Measurements from ENCODE around the gene PACSIN2. TPM values are rescaled to one million over a fixed set of nuclear protein-coding genes. Genes with fewer than 3 reads are reported as not detected.

The PACSIN2 gene
- total RNA-seq, 4 donors from 2014 or later = 75.4 to 90.1 (median 87.9) TPM

DNA sequence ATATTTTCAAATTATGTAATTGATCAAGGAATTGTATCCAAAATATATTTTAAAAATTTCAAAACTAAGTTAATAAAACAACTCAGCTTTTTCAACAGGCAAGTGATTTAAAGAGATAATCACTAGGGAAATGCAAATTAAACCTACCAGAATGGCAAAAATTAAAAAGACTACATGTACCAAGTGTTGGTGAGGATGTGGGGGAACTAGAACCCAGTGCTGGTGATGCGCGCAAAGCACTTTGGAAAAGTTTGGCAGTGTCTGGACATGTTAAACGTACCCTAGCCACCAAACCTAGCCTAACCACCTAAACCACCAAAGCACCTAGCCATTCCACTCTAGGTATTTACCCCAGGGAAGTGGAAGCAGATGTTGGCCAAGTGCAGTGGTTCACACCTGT lies 22.9 kb downstream of the PACSIN2 start:
- Histone ChIP-seq H3K4me3 (replicated peaks in 1 of 3) (no peak overlapping the region), H3K36me3 (no peaks in the 10 kb centered on the region), H3K4me1 (peaks cover 53 to 68% of the 10 kb centered on the region in 2 donors), H3K9me3 (no peaks in the 10 kb centered on the region), H3K27ac (peak overlapping the region in 2 of 3 donors; percentile 98), H3K27me3 (no peaks in the 10 kb centered on the region)
- TF ChIP-seq, protein P1, sequence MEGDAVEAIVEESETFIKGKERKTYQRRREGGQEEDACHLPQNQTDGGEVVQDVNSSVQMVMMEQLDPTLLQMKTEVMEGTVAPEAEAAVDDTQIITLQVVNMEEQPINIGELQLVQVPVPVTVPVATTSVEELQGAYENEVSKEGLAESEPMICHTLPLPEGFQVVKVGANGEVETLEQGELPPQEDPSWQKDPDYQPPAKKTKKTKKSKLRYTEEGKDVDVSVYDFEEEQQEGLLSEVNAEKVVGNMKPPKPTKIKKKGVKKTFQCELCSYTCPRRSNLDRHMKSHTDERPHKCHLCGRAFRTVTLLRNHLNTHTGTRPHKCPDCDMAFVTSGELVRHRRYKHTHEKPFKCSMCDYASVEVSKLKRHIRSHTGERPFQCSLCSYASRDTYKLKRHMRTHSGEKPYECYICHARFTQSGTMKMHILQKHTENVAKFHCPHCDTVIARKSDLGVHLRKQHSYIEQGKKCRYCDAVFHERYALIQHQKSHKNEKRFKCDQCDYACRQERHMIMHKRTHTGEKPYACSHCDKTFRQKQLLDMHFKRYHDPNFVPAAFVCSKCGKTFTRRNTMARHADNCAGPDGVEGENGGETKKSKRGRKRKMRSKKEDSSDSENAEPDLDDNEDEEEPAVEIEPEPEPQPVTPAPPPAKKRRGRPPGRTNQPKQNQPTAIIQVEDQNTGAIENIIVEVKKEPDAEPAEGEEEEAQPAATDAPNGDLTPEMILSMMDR (IDR thresholded peaks at IDR 0.05) = no peak
- no peak for TF ChIP-seq POLR2A (IDR thresholded peaks at IDR 0.05)
- 98 to 99% methylated on average over 3 of the region's 3 CpGs for WGBS, 2 donors
- intact Hi-C loops (cut with DNase I) = no loop called here
- DNase-seq = no peak

DNA sequence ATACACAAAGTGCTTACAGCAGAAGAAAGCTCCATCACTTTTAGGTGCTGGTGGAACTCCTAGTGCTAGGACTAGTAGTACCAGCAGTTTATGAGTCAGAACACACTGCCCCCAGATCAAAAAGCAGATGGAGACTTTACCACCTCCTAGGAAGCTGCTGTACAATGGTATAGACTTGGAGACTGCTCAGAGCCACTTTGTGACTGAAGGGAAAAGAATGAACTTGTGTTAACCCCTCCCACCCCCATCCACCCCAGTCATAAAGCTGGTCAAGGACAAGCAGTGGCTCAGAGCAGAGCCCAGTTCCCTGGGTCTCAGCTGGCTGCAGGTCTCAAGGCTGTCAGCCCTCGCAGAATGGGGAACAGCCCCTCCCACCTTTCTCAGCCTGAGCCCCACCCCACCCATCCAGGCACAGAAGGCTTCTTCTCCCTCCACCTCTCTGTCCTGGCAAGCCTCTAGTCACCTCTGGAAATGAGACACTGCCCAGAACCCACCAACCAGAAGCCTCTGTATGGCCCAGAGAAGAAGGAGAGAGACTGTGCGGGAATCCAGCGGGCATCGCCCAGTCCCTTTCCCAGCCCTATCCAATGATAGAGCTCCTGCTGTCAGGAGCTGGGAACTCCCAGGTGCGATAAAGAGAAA lies 23.8 kb downstream of the PACSIN2 start:
- WGBS, 2 donors = 75 to 78% methylated on average over 5 of the region's 5 CpGs
- H3K4me3 ChIP-seq (replicated peaks in 1 of 3) = no peak overlapping the region
- no peaks in the 10 kb centered on the region for H3K27me3 ChIP-seq
- H3K36me3 ChIP-seq = no peaks in the 10 kb centered on the region
- H3K27ac ChIP-seq = peak overlapping the region in 2 of 3 donors; percentile 8 to 98
- no peak for TF ChIP-seq POLR2A (IDR thresholded peaks at IDR 0.05)
- TF ChIP-seq, protein P1 (IDR thresholded peaks at IDR 0.05) = no peak
- H3K9me3 ChIP-seq = no peaks in the 10 kb centered on the region
- intact Hi-C loops (cut with DNase I) = no loop called here
- H3K4me1 ChIP-seq = peaks cover 57 to 68% of the 10 kb centered on the region in 2 donors
- DNase-seq = no peak

DNA sequence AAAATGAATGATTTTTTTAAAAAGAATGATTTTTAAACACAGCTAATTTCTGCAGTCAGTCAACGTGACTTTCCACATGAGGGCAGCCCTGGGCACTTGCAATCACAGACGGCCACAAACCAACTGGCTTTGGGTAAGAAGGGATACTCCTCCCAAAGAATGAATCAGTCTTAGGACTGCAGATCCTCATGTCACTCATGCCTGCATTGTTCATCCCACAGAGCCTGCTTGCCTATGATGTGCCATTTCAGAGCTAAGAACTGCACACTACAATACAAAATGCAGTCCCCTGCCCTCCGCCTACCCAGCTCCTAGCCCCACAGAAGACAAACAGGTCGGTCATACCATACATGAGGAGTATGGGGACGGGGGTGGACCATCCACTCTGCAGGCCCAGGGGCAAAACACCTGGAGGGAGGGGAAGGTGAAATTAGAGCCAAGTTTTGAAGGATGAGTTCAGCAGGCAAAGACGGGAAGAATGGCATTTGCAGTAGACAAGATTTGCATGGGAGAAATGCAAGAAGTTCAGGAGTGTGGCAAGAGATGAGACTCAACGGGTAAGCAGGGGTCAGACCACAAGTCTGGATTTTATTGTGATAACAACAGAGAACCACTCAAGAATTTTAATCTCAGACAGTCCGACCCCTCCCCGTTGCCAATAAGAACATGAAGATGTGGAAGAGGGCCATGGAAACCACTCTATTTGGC lies 24.7 kb downstream of the PACSIN2 start:
- no peaks in the 10 kb centered on the region for H3K36me3 ChIP-seq
- intact Hi-C loops (cut with DNase I) = no loop called here
- H3K27me3 ChIP-seq = no peaks in the 10 kb centered on the region
- 68 to 77% methylated on average over 8 to 9 of the region's 9 CpGs for WGBS, 2 donors
- peak overlapping the region in 1 of 3 donors; percentile 53 for H3K27ac ChIP-seq
- peak in 1 of 2 donors; percentile 46 for DNase-seq
- TF ChIP-seq, protein P1 (IDR thresholded peaks at IDR 0.05) = peak in 3 of 6 experiments; percentile 16 to 31 (median 28)
- no peak for TF ChIP-seq POLR2A (IDR thresholded peaks at IDR 0.05)
- no peak overlapping the region for H3K4me3 ChIP-seq (replicated peaks in 1 of 3)
- no peaks in the 10 kb centered on the region for H3K9me3 ChIP-seq
- peaks cover 59 to 68% of the 10 kb centered on the region in 2 donors for H3K4me1 ChIP-seq

- Histone ChIP-seq H3K4me1 (peaks cover 37 to 52% of the 10 kb centered on the region in 2 donors), H3K27me3 (no peaks in the 10 kb centered on the region), H3K27ac (peak overlapping the region; percentile 3 to 84 (median 82)), H3K4me3 (replicated peaks in 1 of 3) (no peak overlapping the region), H3K9me3 (no peaks in the 10 kb centered on the region), H3K36me3 (no peaks in the 10 kb centered on the region)
- TF ChIP-seq POLR2A (IDR thresholded peaks at IDR 0.05) = peak in 1 of 2 donors; percentile 38
- TF ChIP-seq, protein P1 (IDR thresholded peaks at IDR 0.05) = no peak
- intact Hi-C loops (cut with DNase I) = no loop called here
- peak; percentile 42 to 53 for DNase-seq
- WGBS, 2 donors = 34 to 38% methylated on average over 13 of the region's 13 CpGs
These were observed 28.8 kb downstream of the PACSIN2 start for GRCh38 chr22:42986115-42986514.

- intact Hi-C loops (cut with DNase I) = no loop called here
- 84 to 91% methylated on average over 3 of the region's 3 CpGs for WGBS, 2 donors
- Histone ChIP-seq H3K36me3 (no peaks in the 10 kb centered on the region), H3K9me3 (no peaks in the 10 kb centered on the region), H3K4me3 (replicated peaks in 1 of 3) (no peak overlapping the region), H3K27me3 (no peaks in the 10 kb centered on the region), H3K4me1 (peaks cover 34 to 51% of the 10 kb centered on the region in 2 donors), H3K27ac (peak overlapping the region in 2 of 3 donors; percentile 82 to 84)
- DNase-seq = no peak
- no peak for TF ChIP-seq POLR2A (IDR thresholded peaks at IDR 0.05)
- TF ChIP-seq, protein P1 (IDR thresholded peaks at IDR 0.05) = no peak
These were observed 29.4 kb downstream of the PACSIN2 start for GRCh38 chr22:42985531-42985905.

Data from thyroid gland (tissue), 4 donors.